Keratinocyte (primary cell): ENCODE results near the gene ELMOD1. TPM values are rescaled to one million over a fixed set of nuclear protein-coding genes. Genes with fewer than 3 reads are reported as not detected.

Source experiments
- DNase-seq: peaks from one replicate; pipeline ENCODE4 v3.0.0-alpha.2; 2011; ENCODE audit warnings: low read depth, missing footprints, low spot score
- FAIRE-seq: peaks from 2 replicates; lab custom pipeline; 2011; peaks lifted over from hg19 to GRCh38; lab: Jason Lieb, UNC
- H2AFZ ChIP-seq: 2 replicates; pipeline ENCODE4 v1.6.0; 2012; ENCODE audit warnings: low read length, control low read depth, inconsistent platforms; ENCODE audit not compliant: control insufficient read depth
- H3K27ac ChIP-seq: 2 replicates; pipeline ENCODE4 v1.5.1; 2011; ENCODE audit warnings: low read length; ENCODE audit not compliant: control insufficient read depth, insufficient read depth
- H3K27me3 ChIP-seq: 3 replicates; pipeline ENCODE4 v1.6.0; 2011; ENCODE audit warnings: low read length; ENCODE audit not compliant: control insufficient read depth, insufficient read depth; ENCODE audit errors: extremely low read depth
- H3K36me3 ChIP-seq, 2 experiments: 2 replicates in 1 of 2; 3 replicates in 1 of 2; pipeline ENCODE4 v1.5.1; 2011; ENCODE audit warnings: low read length in 2 of 2, mild to moderate bottlenecking in 1 of 2; ENCODE audit not compliant: control insufficient read depth in 2 of 2, insufficient read depth in 2 of 2; ENCODE audit errors: extremely low read depth in 1 of 2
- H3K4me1 ChIP-seq: 3 replicates; pipeline ENCODE4 v1.5.1; 2011; ENCODE audit warnings: low read length; ENCODE audit not compliant: control insufficient read depth, insufficient read depth; ENCODE audit errors: extremely low read depth
- H3K4me2 ChIP-seq: 3 replicates; pipeline ENCODE4 v1.6.0; 2011; ENCODE audit warnings: low read depth, low read length; ENCODE audit not compliant: control insufficient read depth, insufficient read depth; ENCODE audit errors: extremely low read depth
- H3K4me3 ChIP-seq, 3 experiments: fragments of 200-600 bp in 1 of 3; sonication (generic) in 1 of 3; 2 replicates in 2 of 3; 3 replicates in 1 of 3; pipeline ENCODE4 v1.5.1; 2011 to 2016; ENCODE audit warnings: low read length in 3 of 3, mild to moderate bottlenecking in 3 of 3, control low read depth in 2 of 3, inconsistent platforms in 1 of 3, low read depth in 1 of 3, mixed read lengths in 1 of 3, mixed run types in 1 of 3, moderate library complexity in 1 of 3; ENCODE audit not compliant: control insufficient read depth in 2 of 3, insufficient read depth in 2 of 3; ENCODE audit errors: extremely low read depth in 1 of 3
- H3K79me2 ChIP-seq: 2 replicates; pipeline ENCODE4 v1.6.0; 2012; ENCODE audit warnings: low read length; ENCODE audit not compliant: control insufficient read depth, insufficient read depth
- H3K9ac ChIP-seq: 3 replicates; pipeline ENCODE4 v1.6.0; 2011; ENCODE audit warnings: low read length; ENCODE audit not compliant: control insufficient read depth, insufficient read depth; ENCODE audit errors: extremely low read depth
- H3K9me1 ChIP-seq: 3 replicates; pipeline ENCODE4 v1.6.0; 2011; ENCODE audit warnings: low read length; ENCODE audit not compliant: control insufficient read depth, insufficient read depth; ENCODE audit errors: extremely low read depth
- H3K9me3 ChIP-seq: 2 replicates; pipeline ENCODE4 v1.5.1; 2012; ENCODE audit warnings: low read depth, low read length; ENCODE audit not compliant: control insufficient read depth
- H4K20me1 ChIP-seq: 3 replicates; pipeline ENCODE4 v1.6.0; 2011; ENCODE audit warnings: low read length; ENCODE audit not compliant: control insufficient read depth, insufficient read depth; ENCODE audit errors: extremely low read depth
- CTCF ChIP-seq, 3 experiments: IDR thresholded peaks in 1 of 3; conservative IDR thresholded peaks in 1 of 3; optimal IDR thresholded peaks in 1 of 3; 2 replicates in 2 of 3; 3 replicates in 1 of 3; pipeline versions ENCODE3 to v1.5.1; 2011; ENCODE audit warnings: low read length in 3 of 3, mild to moderate bottlenecking in 3 of 3, moderate library complexity in 2 of 3, control low read depth in 1 of 3, inconsistent platforms in 1 of 3; ENCODE audit not compliant: insufficient read depth in 2 of 3; ENCODE audit errors: extremely low read depth in 1 of 3
- EZH2 ChIP-seq: IDR thresholded peaks from one replicate; pipeline ENCODE4 v1.6.1; 2012; ENCODE audit warnings: inconsistent platforms, mild to moderate bottlenecking, low read length, moderate library complexity
- dilution Hi-C: fragments of 300-500 bp; cut with MboI; formaldehyde crosslinking; loops from one replicate; pipeline ENCODE4 v1.7.0; 2020; ENCODE audit warnings: low sequenced_read_pairs; ENCODE audit not compliant: extremely low pct_ligation_motif_present
- polyA plus RNA-seq, 5 experiments: library from polyadenylated mRNA; depleted of rRNA in 3 of 5; stranded (reverse) in 3 of 5; stranded (forward) in 1 of 5; unstranded in 1 of 5; fragments of >200 nt; gene quantifications; 1 replicate in 1 of 5; 2 replicates in 3 of 5; 3 replicates in 1 of 5; pipeline versions ENCODE4 v1.2.1 to v1.2.3, GENCODE V29; 2011 to 2012; ENCODE audit warnings: missing spikeins in 2 of 5, low read depth in 1 of 5, low replicate concordance in 1 of 5

The ELMOD1 gene
- polyA plus RNA-seq, 1 donor (not counting 4 experiments of a cell fraction or from before 2014, with no cell fraction given), result 0.63 TPM

- Histone ChIP-seq H3K36me3 (no peaks in the 10 kb centered on the region), H3K9me1 (no peaks in the 10 kb centered on the region), H3K9ac (no peak overlapping the region), H2AFZ (no peak overlapping the region), H3K27ac (no peak overlapping the region), H3K4me1 (peaks cover 9% of the 10 kb centered on the region), H3K4me2 (no peak overlapping the region), H3K79me2 (no peaks in the 10 kb centered on the region), H3K27me3 (no peaks in the 10 kb centered on the region), H4K20me1 (no peaks in the 10 kb centered on the region), H3K9me3 (no peaks in the 10 kb centered on the region), H3K4me3 (no peak overlapping the region)
- TF ChIP-seq CTCF (optimal IDR thresholded peaks at IDR 0.05 in 1 of 3, IDR thresholded peaks at IDR 0.05 in 1 of 3, conservative IDR thresholded peaks at IDR 0.05 in 1 of 3; ENCODE audit: extremely low read depth in 1 of 3, insufficient read depth in 2 of 3, low read length in 3 of 3), result no peak
- no peak for TF ChIP-seq EZH2
- dilution Hi-C loops, result no loop called here
- DNase-seq (no peak), FAIRE-seq (no peak)
Observed at GRCh38 chr11:107677924-107678631, 87.1 kb downstream of the ELMOD1 start.

- H3K27me3 ChIP-seq, result no peaks in the 10 kb centered on the region
- no peak overlapping the region for H3K9ac ChIP-seq
- FAIRE-seq, result no peak
- H4K20me1 ChIP-seq, result no peaks in the 10 kb centered on the region
- H3K4me1 ChIP-seq, result peaks cover 9% of the 10 kb centered on the region
- no peaks in the 10 kb centered on the region for H3K36me3 ChIP-seq
- TF ChIP-seq CTCF (optimal IDR thresholded peaks at IDR 0.05 in 1 of 3, IDR thresholded peaks at IDR 0.05 in 1 of 3, conservative IDR thresholded peaks at IDR 0.05 in 1 of 3; ENCODE audit: extremely low read depth in 1 of 3, insufficient read depth in 2 of 3, low read length in 3 of 3) (no peak), EZH2 (no peak)
- no peak overlapping the region for H2AFZ ChIP-seq
- H3K79me2 ChIP-seq, result no peaks in the 10 kb centered on the region
- dilution Hi-C loops, result no loop called here
- H3K4me2 ChIP-seq, result no peak overlapping the region
- H3K27ac ChIP-seq, result no peak overlapping the region
- no peaks in the 10 kb centered on the region for H3K9me3 ChIP-seq
- no peaks in the 10 kb centered on the region for H3K9me1 ChIP-seq
- DNase-seq, result no peak
- H3K4me3 ChIP-seq, result no peak overlapping the region
Observed at GRCh38 chr11:107678632-107678971, 87.7 kb downstream of the ELMOD1 start.
